ENCODE results near the gene DCAF11. TPM values are rescaled to one million over a fixed set of nuclear protein-coding genes. Genes with fewer than 3 reads are reported as not detected.

The DCAF11 gene
- total and polyA plus RNA-seq, 2 of the 8 experiments (the other 6 are each of a cell fraction or from before 2014, with no cell fraction given), result 60.4 to 63.6 TPM

DNA sequence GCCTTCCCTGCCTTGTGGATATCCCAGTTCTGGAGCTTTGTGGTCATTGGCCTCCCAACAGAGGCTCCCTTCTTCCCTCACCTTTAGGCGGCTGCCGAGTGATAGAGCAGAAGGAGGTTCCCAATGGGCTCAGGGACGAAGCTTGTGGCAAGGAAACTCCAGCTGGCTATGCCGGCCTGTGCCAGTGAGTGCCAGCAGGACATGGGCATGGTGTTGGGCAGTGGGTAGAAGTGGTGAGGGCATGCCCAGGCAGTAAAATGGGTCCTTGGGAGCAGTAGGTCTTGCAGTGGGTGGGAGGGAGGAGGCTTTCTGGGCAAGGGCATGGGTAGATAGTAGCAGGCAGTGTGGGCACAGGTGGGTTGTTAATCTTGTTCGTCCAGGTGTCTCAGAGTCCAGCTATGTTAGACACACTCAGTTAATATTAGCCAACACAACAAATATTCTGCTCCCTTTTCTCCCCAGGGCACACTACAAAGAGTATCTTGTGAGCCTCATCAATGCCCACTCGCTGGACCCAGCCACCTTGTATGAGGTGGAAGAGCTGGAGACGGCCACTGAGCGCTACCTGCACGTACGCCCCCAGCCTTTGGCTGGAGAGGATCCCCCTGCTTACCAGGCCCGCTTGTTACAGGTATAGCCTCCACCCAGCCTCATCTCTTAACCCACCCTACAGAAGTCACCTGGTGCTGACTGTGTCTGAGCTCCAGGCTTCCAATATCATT lies 45.4 kb downstream of the DCAF11 start:
- H4K5ac ChIP-seq (ENCODE audit: insufficient read length, low read depth, low read length), result no peak overlapping the region
- H3K27ac ChIP-seq (ENCODE audit: low read depth, low read length), result no peak overlapping the region
- no peak overlapping the region for H3K9ac ChIP-seq (replicated peaks in 1 of 4; ENCODE audit: extremely low read depth in 1 of 4, low read depth in 3 of 4, low read length in 3 of 4)
- WGBS, 2 experiments (ENCODE audit: extremely low coverage in 1 of 2, insufficient coverage in 1 of 2, insufficient read length in 1 of 2, insufficient replicate concordance in 2 of 2, low coverage in 1 of 2, low lambda C conversion rate in 2 of 2, missing lambda C conversion rate in 1 of 2), result 91% methylated on average over 11 of the region's 11 CpGs; no CpG with 5 or more reads in 1 of the 2 experiments
- no peaks in the 10 kb centered on the region for H3K79me2 ChIP-seq (ENCODE audit: control insufficient read depth in 1 of 2, insufficient read depth in 2 of 2, low read length in 2 of 2)
- no peaks in the 10 kb centered on the region for H3K79me1 ChIP-seq (ENCODE audit: low read depth, low read length)
- H2BK15ac ChIP-seq (ENCODE audit: low read length), result no peak overlapping the region
- H4K91ac ChIP-seq (replicated peaks; ENCODE audit: insufficient read length, low read length), result no peak overlapping the region
- H3K4me3 ChIP-seq (ENCODE audit: extremely low read depth in 1 of 4, insufficient read depth in 2 of 4, low read depth in 3 of 4, low read length in 4 of 4), result no peak overlapping the region
- H3K36me3 ChIP-seq (ENCODE audit: control insufficient read depth in 2 of 4, insufficient read depth in 4 of 4, low read length in 3 of 4), result peaks cover 24 to 44% (median 38%) of the 10 kb centered on the region in 4 experiments
- H2BK120ac ChIP-seq (replicated peaks; ENCODE audit: low read depth, low read length), result no peak overlapping the region
- H2AK5ac ChIP-seq (ENCODE audit: low read depth, low read length), result no peak overlapping the region
- H2BK5ac ChIP-seq (ENCODE audit: low read depth, low read length), result no peak overlapping the region
- no peak overlapping the region for H2BK12ac ChIP-seq (ENCODE audit: low read depth, low read length)
- peaks cover 2 to 16% of the 10 kb centered on the region in 2 experiments for H4K20me1 ChIP-seq (replicated peaks in 1 of 2; ENCODE audit: control insufficient read depth in 1 of 2, insufficient read depth in 2 of 2, low read length in 2 of 2)
- FAIRE-seq (no peak), DNase-seq (ENCODE audit: low read depth in 1 of 2, low spot score in 2 of 2) (no peak)
- H2BK20ac ChIP-seq (ENCODE audit: low read length), result no peak overlapping the region
- no peak overlapping the region for H3K4ac ChIP-seq (replicated peaks; ENCODE audit: insufficient read length, low read depth, low read length)
- H2AFZ ChIP-seq (ENCODE audit: low read length), result no peak overlapping the region
- POLR2A ChIA-PET (ENCODE audit: partially characterized antibody), result interaction anchor here (0.6 to 7.6 kb wide), 19 partner anchors 10 to 140 kb away, joined by 3 to 93 read pairs (median 11); partner anchors contain the start of genes CHMP4A, DCAF11, DHRS1 and EMC9
- H3K9me3 ChIP-seq (ENCODE audit: insufficient read depth in 2 of 2, low read depth in 1 of 2, low read length in 1 of 2), result no peaks in the 10 kb centered on the region
- H3K27me3 ChIP-seq (replicated peaks in 1 of 4; ENCODE audit: control insufficient read depth in 3 of 4, extremely low read depth in 1 of 4, insufficient read depth in 3 of 4, low read length in 3 of 4), result no peaks in the 10 kb centered on the region; a peak in 1 of 7 replicates
- 0 out of 2 replicates have a peak overlapping the region, but pooled peaks have one; percentile 3 for H4K8ac ChIP-seq (ENCODE audit: extremely low read depth, insufficient read depth, low read length)
- H3K23ac ChIP-seq (ENCODE audit: insufficient read length), result no peak overlapping the region
- CTCF ChIA-PET (ENCODE audit: partially characterized antibody), result interaction anchor here (0.6 to 3.3 kb wide), 24 partner anchors 9 to 197 kb away, joined by 3 to 26 read pairs (median 6); partner anchors contain the start of genes CIDEB, DCAF11, IPO4 and NRL
- H3K56ac ChIP-seq (replicated peaks; ENCODE audit: insufficient read length, low read depth, low read length), result no peak overlapping the region
- peaks cover 0 to 10% (median 2%) of the 10 kb centered on the region in 4 experiments; a peak in 3 of 7 replicates for H3K4me1 ChIP-seq (replicated peaks in 1 of 4; ENCODE audit: control insufficient read depth in 3 of 4, insufficient read depth in 4 of 4, low read length in 3 of 4)
- H3K18ac ChIP-seq (ENCODE audit: extremely low read depth, low read length), result no peak overlapping the region
- no peak overlapping the region for H3K14ac ChIP-seq (ENCODE audit: insufficient read length)
- H3K23me2 ChIP-seq (ENCODE audit: low read depth, low read length), result 0 out of 2 replicates have a peak, but pooled peaks cover 2% of the 10 kb centered on the region
- H3K4me2 ChIP-seq (ENCODE audit: insufficient read depth in 1 of 2, low read depth in 2 of 2, low read length in 2 of 2), result no peak overlapping the region
- TF ChIP-seq, protein P1, sequence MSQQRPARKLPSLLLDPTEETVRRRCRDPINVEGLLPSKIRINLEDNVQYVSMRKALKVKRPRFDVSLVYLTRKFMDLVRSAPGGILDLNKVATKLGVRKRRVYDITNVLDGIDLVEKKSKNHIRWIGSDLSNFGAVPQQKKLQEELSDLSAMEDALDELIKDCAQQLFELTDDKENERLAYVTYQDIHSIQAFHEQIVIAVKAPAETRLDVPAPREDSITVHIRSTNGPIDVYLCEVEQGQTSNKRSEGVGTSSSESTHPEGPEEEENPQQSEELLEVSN (IDR thresholded peaks at IDR 0.05), result no peak
- TF ChIP-seq TAF7 (optimal IDR thresholded peaks at IDR 0.05; ENCODE audit: borderline replicate concordance, low read depth, low read length) (no peak), GABPA (IDR thresholded peaks at IDR 0.05; ENCODE audit: borderline replicate concordance, insufficient read depth, low read length) (no peak), TAF1 (IDR thresholded peaks at IDR 0.05; ENCODE audit: low read depth, low read length) (no peak), ZNF274 (IDR thresholded peaks at IDR 0.05; ENCODE audit: borderline replicate concordance, extremely low read depth, low read length) (no peak), EP300 (IDR thresholded peaks at IDR 0.05; ENCODE audit: borderline replicate concordance in 1 of 2, low read depth in 2 of 2, low read length in 2 of 2) (no peak), SRF (IDR thresholded peaks at IDR 0.05; ENCODE audit: low read depth, low read length) (no peak), GTF2F1 (IDR thresholded peaks at IDR 0.05; ENCODE audit: borderline replicate concordance, low read depth, low read length) (no peak), SP2 (IDR thresholded peaks at IDR 0.05; ENCODE audit: low read length) (no peak), BACH1 (IDR thresholded peaks at IDR 0.05; ENCODE audit: low read length) (no peak), MAFK (IDR thresholded peaks at IDR 0.05; ENCODE audit: low read depth, low read length) (no peak), CHD1 (IDR thresholded peaks at IDR 0.05; ENCODE audit: low read depth, low read length) (no peak)

Measured in H1 (cell line).